ENCODE results near the gene PLXNA4.

DNA sequence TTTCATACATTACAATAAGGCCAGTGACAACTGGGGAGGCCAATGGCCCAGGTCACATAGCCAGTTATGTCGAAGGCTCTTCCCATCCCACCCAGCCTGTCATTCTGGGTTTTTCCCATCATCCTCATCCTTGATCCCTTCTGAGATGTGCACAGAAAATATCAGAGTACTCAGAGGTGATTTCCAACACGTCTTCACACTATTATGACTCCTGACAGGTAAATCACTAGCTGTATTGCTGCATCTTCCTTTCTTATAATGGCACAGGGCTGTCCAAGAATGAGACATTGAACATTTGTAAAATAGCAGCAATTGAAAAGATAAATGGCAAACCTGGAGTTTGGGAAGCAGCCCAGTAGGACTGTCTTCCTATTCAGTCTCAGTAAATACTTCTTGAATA lies 159.9 kb downstream of the PLXNA4 start:
- TF ChIP-seq, protein P1, sequence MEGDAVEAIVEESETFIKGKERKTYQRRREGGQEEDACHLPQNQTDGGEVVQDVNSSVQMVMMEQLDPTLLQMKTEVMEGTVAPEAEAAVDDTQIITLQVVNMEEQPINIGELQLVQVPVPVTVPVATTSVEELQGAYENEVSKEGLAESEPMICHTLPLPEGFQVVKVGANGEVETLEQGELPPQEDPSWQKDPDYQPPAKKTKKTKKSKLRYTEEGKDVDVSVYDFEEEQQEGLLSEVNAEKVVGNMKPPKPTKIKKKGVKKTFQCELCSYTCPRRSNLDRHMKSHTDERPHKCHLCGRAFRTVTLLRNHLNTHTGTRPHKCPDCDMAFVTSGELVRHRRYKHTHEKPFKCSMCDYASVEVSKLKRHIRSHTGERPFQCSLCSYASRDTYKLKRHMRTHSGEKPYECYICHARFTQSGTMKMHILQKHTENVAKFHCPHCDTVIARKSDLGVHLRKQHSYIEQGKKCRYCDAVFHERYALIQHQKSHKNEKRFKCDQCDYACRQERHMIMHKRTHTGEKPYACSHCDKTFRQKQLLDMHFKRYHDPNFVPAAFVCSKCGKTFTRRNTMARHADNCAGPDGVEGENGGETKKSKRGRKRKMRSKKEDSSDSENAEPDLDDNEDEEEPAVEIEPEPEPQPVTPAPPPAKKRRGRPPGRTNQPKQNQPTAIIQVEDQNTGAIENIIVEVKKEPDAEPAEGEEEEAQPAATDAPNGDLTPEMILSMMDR (IDR thresholded peaks at IDR 0.05), result no peak
- TF ChIP-seq TP53 (CRISPR knock-in tag; IDR thresholded peaks at IDR 0.05) (no peak), TCF7 (CRISPR knock-in tag; IDR thresholded peaks at IDR 0.05; ENCODE audit: low read depth) (no peak), CREB1 (CRISPR knock-in tag; IDR thresholded peaks at IDR 0.05) (no peak), ATF1 (CRISPR knock-in tag; IDR thresholded peaks at IDR 0.05) (no peak), GTF2I (CRISPR knock-in tag; conservative IDR thresholded peaks at IDR 0.05) (no peak), ELF4 (CRISPR knock-in tag; IDR thresholded peaks at IDR 0.05; ENCODE audit: low read depth) (no peak), NR2C2 (CRISPR knock-in tag; IDR thresholded peaks at IDR 0.05) (no peak), JUN (CRISPR knock-in tag; IDR thresholded peaks at IDR 0.05) (no peak)
- TF ChIP-seq, protein P2, sequence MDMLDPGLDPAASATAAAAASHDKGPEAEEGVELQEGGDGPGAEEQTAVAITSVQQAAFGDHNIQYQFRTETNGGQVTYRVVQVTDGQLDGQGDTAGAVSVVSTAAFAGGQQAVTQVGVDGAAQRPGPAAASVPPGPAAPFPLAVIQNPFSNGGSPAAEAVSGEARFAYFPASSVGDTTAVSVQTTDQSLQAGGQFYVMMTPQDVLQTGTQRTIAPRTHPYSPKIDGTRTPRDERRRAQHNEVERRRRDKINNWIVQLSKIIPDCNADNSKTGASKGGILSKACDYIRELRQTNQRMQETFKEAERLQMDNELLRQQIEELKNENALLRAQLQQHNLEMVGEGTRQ (CRISPR knock-in tag; IDR thresholded peaks at IDR 0.05), result no peak
- TF ChIP-seq, protein P3, sequence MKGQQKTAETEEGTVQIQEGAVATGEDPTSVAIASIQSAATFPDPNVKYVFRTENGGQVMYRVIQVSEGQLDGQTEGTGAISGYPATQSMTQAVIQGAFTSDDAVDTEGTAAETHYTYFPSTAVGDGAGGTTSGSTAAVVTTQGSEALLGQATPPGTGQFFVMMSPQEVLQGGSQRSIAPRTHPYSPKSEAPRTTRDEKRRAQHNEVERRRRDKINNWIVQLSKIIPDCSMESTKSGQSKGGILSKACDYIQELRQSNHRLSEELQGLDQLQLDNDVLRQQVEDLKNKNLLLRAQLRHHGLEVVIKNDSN (CRISPR knock-in tag; IDR thresholded peaks at IDR 0.05), result no peak
- TF ChIP-seq, protein P4, sequence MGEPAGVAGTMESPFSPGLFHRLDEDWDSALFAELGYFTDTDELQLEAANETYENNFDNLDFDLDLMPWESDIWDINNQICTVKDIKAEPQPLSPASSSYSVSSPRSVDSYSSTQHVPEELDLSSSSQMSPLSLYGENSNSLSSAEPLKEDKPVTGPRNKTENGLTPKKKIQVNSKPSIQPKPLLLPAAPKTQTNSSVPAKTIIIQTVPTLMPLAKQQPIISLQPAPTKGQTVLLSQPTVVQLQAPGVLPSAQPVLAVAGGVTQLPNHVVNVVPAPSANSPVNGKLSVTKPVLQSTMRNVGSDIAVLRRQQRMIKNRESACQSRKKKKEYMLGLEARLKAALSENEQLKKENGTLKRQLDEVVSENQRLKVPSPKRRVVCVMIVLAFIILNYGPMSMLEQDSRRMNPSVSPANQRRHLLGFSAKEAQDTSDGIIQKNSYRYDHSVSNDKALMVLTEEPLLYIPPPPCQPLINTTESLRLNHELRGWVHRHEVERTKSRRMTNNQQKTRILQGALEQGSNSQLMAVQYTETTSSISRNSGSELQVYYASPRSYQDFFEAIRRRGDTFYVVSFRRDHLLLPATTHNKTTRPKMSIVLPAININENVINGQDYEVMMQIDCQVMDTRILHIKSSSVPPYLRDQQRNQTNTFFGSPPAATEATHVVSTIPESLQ (CRISPR knock-in tag; IDR thresholded peaks at IDR 0.05), result no peak

All from WTC11 (cell line).